Glutamatergic neuron (in vitro differentiated cells): ENCODE results near the gene MBP. TPM values are rescaled to one million over a fixed set of nuclear protein-coding genes. Genes with fewer than 3 reads are reported as not detected.

ENCODE experiments used
- DNase-seq: peaks from one replicate; pipeline ENCODE4 v3.0.0; 2022
- H3K27ac Mint-ChIP-seq: one replicate; pipeline ENCODE4 v1.8.0; 2020; ENCODE audit warnings: mild to moderate bottlenecking, mixed read lengths, inconsistent platforms; ENCODE audit not compliant: unreplicated experiment
- H3K27me3 Mint-ChIP-seq: one replicate; pipeline ENCODE4 v1.8.0; 2020; ENCODE audit warnings: mild to moderate bottlenecking, moderate library complexity, mixed read lengths, inconsistent platforms; ENCODE audit not compliant: unreplicated experiment
- H3K36me3 Mint-ChIP-seq: one replicate; pipeline ENCODE4 v1.8.0; 2020; ENCODE audit warnings: mild to moderate bottlenecking, mixed read lengths, inconsistent platforms; ENCODE audit not compliant: unreplicated experiment
- H3K4me1 Mint-ChIP-seq: one replicate; pipeline ENCODE4 v1.8.0; 2020; ENCODE audit warnings: mild to moderate bottlenecking, low read depth, mixed read lengths, inconsistent platforms; ENCODE audit not compliant: unreplicated experiment
- H3K4me3 Mint-ChIP-seq: one replicate; pipeline ENCODE4 v1.8.0; 2020; ENCODE audit warnings: mild to moderate bottlenecking, mixed read lengths, inconsistent platforms; ENCODE audit not compliant: unreplicated experiment
- H3K9me3 Mint-ChIP-seq: one replicate; pipeline ENCODE4 v1.8.0; 2020; ENCODE audit warnings: mild to moderate bottlenecking, moderate library complexity, mixed read lengths, inconsistent platforms; ENCODE audit not compliant: unreplicated experiment
- CTCF ChIP-seq: fragments of 200-600 bp; sonication (generic); IDR thresholded peaks from one replicate; pipeline ENCODE4 v1.5.0; 2021; ENCODE audit not compliant: partially characterized antibody, unreplicated experiment
- total RNA-seq: library from RNA; stranded (reverse); fragmentation: NEBNext Ultra II Directional; extraction: Animal tissue kit (Norgen Biotek cat#: 25700); gene quantifications from one replicate; pipeline ENCODE4 v1.2.1, GENCODE V29; 2021; ENCODE audit not compliant: unreplicated experiment

The MBP gene
- total RNA-seq, 1 donor from 2014 or later: 82.6 TPM

- no peak overlapping the region for H3K4me3 Mint-ChIP-seq
- H3K27ac Mint-ChIP-seq: no peak overlapping the region
- H3K27me3 Mint-ChIP-seq: peaks cover 5% of the 10 kb centered on the region
- H3K36me3 Mint-ChIP-seq: peaks cover 20% of the 10 kb centered on the region
- H3K4me1 Mint-ChIP-seq: peaks cover 6% of the 10 kb centered on the region
- no peak for TF ChIP-seq CTCF
- DNase-seq: no peak
- H3K9me3 Mint-ChIP-seq: peaks cover 16% of the 10 kb centered on the region
Observed at GRCh38 chr18:77147418-77147852, 14.9 kb upstream of the MBP start.

GRCh38 chr18:77146249-77147080, 13.9 kb upstream of the MBP start:
- no peak for DNase-seq
- Mint-ChIP-seq H3K9me3 (peaks cover 17% of the 10 kb centered on the region), H3K27me3 (peaks cover 7% of the 10 kb centered on the region), H3K27ac (no peak overlapping the region), H3K36me3 (peaks cover 26% of the 10 kb centered on the region), H3K4me1 (peaks cover 6% of the 10 kb centered on the region), H3K4me3 (no peak overlapping the region)
- no peak for TF ChIP-seq CTCF

- H3K4me3 Mint-ChIP-seq: no peak overlapping the region
- no peak overlapping the region for H3K27ac Mint-ChIP-seq
- no peak for TF ChIP-seq CTCF
Observed at GRCh38 chr18:77145364-77145901, 12.8 kb upstream of the MBP start.

GRCh38 chr18:77144451-77145118, 12.0 kb upstream of the MBP start:
- TF ChIP-seq CTCF: no peak
- H3K27ac Mint-ChIP-seq: no peak overlapping the region
- peaks cover 33% of the 10 kb centered on the region for H3K36me3 Mint-ChIP-seq
- peaks cover 17% of the 10 kb centered on the region for H3K9me3 Mint-ChIP-seq
- no peak overlapping the region for H3K4me3 Mint-ChIP-seq
- peaks cover 7% of the 10 kb centered on the region for H3K27me3 Mint-ChIP-seq
- H3K4me1 Mint-ChIP-seq: peaks cover 6% of the 10 kb centered on the region
- DNase-seq: no peak

More at GRCh38 chr18:77145364-77145901, 12.8 kb upstream of the MBP start:
- peaks cover 7% of the 10 kb centered on the region for H3K27me3 Mint-ChIP-seq
- H3K4me1 Mint-ChIP-seq: peaks cover 6% of the 10 kb centered on the region
- H3K9me3 Mint-ChIP-seq: peaks cover 17% of the 10 kb centered on the region
- no peak for DNase-seq
- peaks cover 33% of the 10 kb centered on the region for H3K36me3 Mint-ChIP-seq

GRCh38 chr18:77144046-77144445, 11.5 kb upstream of the MBP start:
- no peak for TF ChIP-seq CTCF

More at GRCh38 chr18:77144046-77144445, 11.5 kb upstream of the MBP start:
- Mint-ChIP-seq H3K4me1 (peaks cover 6% of the 10 kb centered on the region), H3K36me3 (peaks cover 33% of the 10 kb centered on the region), H3K4me3 (no peak overlapping the region), H3K27ac (peak overlapping the region; percentile 9), H3K27me3 (peaks cover 7% of the 10 kb centered on the region), H3K9me3 (peaks cover 17% of the 10 kb centered on the region)
- DNase-seq: no peak
